HL-60 (cell line): ENCODE data around the gene HIPK2.

Source experiments
- POLR2AphosphoS5 ChIP-seq: IDR thresholded peaks from 2 replicates; pipeline ENCODE4 v1.6.1; 2012; ENCODE audit warnings: low read depth
- TF ChIP-seq, protein P1 (sequence below): IDR thresholded peaks from one replicate; pipeline ENCODE4 v1.5.1; 2011; ENCODE audit warnings: low read length, control low read depth, inconsistent platforms; ENCODE audit not compliant: insufficient read depth
- TF ChIP-seq, protein P2 (sequence below): IDR thresholded peaks from 2 replicates; pipeline ENCODE4 v1.6.1; 2012; ENCODE audit warnings: low read depth; ENCODE audit not compliant: insufficient replicate concordance

DNA sequence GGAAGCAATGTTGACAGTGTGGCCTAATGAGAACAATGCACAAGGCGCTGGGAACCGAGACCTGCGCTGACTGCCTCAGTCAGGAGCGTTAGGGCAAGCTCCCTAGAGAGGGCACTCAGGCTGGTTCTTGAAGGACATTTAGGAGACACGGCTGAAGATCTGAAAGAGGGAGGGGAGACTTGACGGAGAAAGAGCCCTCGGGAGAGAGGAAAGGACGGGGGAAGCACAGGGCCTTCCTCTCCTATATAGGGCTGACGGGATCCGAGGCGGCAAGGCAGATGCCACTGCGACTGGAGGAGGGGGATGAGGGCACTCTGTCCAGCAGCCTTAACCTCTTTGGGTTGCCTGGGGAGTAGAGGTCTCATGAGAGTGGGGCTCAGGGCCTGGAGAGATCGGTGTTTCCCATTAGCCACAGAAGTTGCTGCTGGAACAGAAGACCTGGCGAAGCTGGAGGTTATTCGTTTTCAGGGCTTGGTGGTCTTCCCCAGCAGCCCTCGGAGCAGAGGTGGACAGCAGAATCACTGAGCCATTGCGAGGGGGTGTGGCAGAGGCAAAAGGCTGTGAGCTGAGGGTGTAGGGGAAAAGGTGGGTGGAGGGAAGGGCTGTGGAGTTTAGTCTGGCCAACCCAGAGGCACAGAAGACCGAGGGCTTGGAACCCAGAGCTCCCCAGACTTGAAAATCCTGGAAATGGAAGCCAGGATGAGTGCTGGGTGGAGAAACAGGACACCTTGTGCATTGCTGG, 218.3 kb downstream of the HIPK2 start:
- no peak for TF ChIP-seq POLR2AphosphoS5
- TF ChIP-seq, protein P1, sequence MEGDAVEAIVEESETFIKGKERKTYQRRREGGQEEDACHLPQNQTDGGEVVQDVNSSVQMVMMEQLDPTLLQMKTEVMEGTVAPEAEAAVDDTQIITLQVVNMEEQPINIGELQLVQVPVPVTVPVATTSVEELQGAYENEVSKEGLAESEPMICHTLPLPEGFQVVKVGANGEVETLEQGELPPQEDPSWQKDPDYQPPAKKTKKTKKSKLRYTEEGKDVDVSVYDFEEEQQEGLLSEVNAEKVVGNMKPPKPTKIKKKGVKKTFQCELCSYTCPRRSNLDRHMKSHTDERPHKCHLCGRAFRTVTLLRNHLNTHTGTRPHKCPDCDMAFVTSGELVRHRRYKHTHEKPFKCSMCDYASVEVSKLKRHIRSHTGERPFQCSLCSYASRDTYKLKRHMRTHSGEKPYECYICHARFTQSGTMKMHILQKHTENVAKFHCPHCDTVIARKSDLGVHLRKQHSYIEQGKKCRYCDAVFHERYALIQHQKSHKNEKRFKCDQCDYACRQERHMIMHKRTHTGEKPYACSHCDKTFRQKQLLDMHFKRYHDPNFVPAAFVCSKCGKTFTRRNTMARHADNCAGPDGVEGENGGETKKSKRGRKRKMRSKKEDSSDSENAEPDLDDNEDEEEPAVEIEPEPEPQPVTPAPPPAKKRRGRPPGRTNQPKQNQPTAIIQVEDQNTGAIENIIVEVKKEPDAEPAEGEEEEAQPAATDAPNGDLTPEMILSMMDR = no peak
- TF ChIP-seq, protein P2, sequence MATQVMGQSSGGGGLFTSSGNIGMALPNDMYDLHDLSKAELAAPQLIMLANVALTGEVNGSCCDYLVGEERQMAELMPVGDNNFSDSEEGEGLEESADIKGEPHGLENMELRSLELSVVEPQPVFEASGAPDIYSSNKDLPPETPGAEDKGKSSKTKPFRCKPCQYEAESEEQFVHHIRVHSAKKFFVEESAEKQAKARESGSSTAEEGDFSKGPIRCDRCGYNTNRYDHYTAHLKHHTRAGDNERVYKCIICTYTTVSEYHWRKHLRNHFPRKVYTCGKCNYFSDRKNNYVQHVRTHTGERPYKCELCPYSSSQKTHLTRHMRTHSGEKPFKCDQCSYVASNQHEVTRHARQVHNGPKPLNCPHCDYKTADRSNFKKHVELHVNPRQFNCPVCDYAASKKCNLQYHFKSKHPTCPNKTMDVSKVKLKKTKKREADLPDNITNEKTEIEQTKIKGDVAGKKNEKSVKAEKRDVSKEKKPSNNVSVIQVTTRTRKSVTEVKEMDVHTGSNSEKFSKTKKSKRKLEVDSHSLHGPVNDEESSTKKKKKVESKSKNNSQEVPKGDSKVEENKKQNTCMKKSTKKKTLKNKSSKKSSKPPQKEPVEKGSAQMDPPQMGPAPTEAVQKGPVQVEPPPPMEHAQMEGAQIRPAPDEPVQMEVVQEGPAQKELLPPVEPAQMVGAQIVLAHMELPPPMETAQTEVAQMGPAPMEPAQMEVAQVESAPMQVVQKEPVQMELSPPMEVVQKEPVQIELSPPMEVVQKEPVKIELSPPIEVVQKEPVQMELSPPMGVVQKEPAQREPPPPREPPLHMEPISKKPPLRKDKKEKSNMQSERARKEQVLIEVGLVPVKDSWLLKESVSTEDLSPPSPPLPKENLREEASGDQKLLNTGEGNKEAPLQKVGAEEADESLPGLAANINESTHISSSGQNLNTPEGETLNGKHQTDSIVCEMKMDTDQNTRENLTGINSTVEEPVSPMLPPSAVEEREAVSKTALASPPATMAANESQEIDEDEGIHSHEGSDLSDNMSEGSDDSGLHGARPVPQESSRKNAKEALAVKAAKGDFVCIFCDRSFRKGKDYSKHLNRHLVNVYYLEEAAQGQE = no peak
